Stomach (tissue), 9 donors: ENCODE data around the gene IL10RA. TPM values are rescaled to one million over a fixed set of nuclear protein-coding genes. Genes with fewer than 3 reads are reported as not detected.
A peak's percentile ranks its signal among the peaks of the same experiment; 100 is the strongest.

ENCODE experiments used
- DNase-seq, 2 donors: peaks; one replicate each; pipeline versions ENCODE4 v3.0.0 to v3.0.0-alpha.2; 2013 to 2019
- H3K27ac ChIP-seq, 5 donors: fragments of 200-600 bp in 4 of 5; sonication (generic) in 4 of 5; one replicate each; pipeline ENCODE4 v1.5.1; 2013 to 2019; ENCODE audit warnings: mild to moderate bottlenecking in 1 of 5, moderate library complexity in 1 of 5
- H3K27me3 ChIP-seq, 3 donors: fragments of 200-600 bp; sonication (generic); one replicate each; pipeline ENCODE4 v1.5.1; 2017 to 2019; ENCODE audit warnings: mixed run types in 1 of 3
- H3K36me3 ChIP-seq, 4 donors: fragments of 200-600 bp; sonication (generic); 1 replicate in 3 of 4; 2 replicates in 1 of 4; pipeline ENCODE4 v1.5.1; 2016 to 2019
- H3K4me1 ChIP-seq, 4 donors: fragments of 200-600 bp; sonication (generic); one replicate each; pipeline ENCODE4 v1.5.1; 2016 to 2019
- H3K4me3 ChIP-seq, 4 donors: fragments of 200-600 bp; sonication (generic) in 3 of 4; one replicate each; pipeline ENCODE4 v1.5.1; 2016 to 2019; ENCODE audit warnings: mild to moderate bottlenecking in 1 of 4
- H3K9me3 ChIP-seq, 4 donors: fragments of 200-600 bp; sonication (generic); one replicate each; pipeline ENCODE4 v1.5.1; 2016 to 2019
- CTCF ChIP-seq, 7 experiments: fragments of 450-650 bp in 4 of 7; fragments of 200-600 bp in 3 of 7; sonication (generic) in 3 of 7; IDR thresholded peaks; one replicate each; pipeline ENCODE4 v1.5.1; 2016 to 2019; ENCODE audit warnings: antibody characterized with exemption in 7 of 7, control low read depth in 2 of 7, mild to moderate bottlenecking in 1 of 7
- EP300 ChIP-seq: sonication (generic); formaldehyde crosslinking; IDR thresholded peaks from one replicate; pipeline ENCODE4 v1.6.1; 2017; ENCODE audit warnings: antibody characterized with exemption
- POLR2A ChIP-seq, 4 donors: fragments of 450-650 bp; IDR thresholded peaks; one replicate each; pipeline ENCODE4 v1.6.1; 2016; ENCODE audit warnings: antibody characterized with exemption in 4 of 4, control low read depth in 2 of 4, mild to moderate bottlenecking in 1 of 4, moderate library complexity in 1 of 4
- POLR2AphosphoS5 ChIP-seq, 3 donors: sonication (generic); formaldehyde crosslinking; IDR thresholded peaks; one replicate each; pipeline ENCODE4 v1.6.1; 2016; ENCODE audit warnings: antibody characterized with exemption in 3 of 3
- WGBS, 5 donors: extraction: QIAGEN DNeasy Blood & Tissue Kit in 3 of 5; methylation state at CpG; one replicate each; pipeline versions ENCODE4 v1.1.5 to v1.1.7; 2013 to 2018; 5-methylcytosine and 5-hydroxymethylcytosine counted together
- intact Hi-C: fragments of 100-400 bp; cut with DNase I; formaldehyde crosslinking; loops from one replicate; pipeline ENCODE4 v1.15.1; 2023; ENCODE audit warnings: low total_unique reads
- polyA plus RNA-seq, 3 donors: library from polyadenylated mRNA; stranded (reverse); fragments of 200-250 nt; gene quantifications; one replicate each; pipeline ENCODE4 v1.2.3, GENCODE V29; 2013
- total RNA-seq, 5 donors: library from RNA; depleted of rRNA; stranded (reverse); fragments of >200 nt; gene quantifications; one replicate each; pipeline versions ENCODE4 v1.1.0 to v1.2.3, GENCODE V29; 2014 to 2016
- donor health status: healthy with polysubstance abuse.
- donor health status: Bipolar disorder and iron deficiency.
- donor health status: healthy.

Gene IL10RA
- total and polyA plus RNA-seq, 8 donors: 2.1 to 190 (median 8.0) TPM

- H3K9me3 ChIP-seq: no peaks in the 10 kb centered on the region
- TF ChIP-seq EP300 (no peak), POLR2A (IDR thresholded peaks at IDR 0.05) (no peak), CTCF (IDR thresholded peaks at IDR 0.05) (no peak), POLR2AphosphoS5 (IDR thresholded peaks at IDR 0.05) (no peak)
- H3K36me3 ChIP-seq: peaks cover 0 to 9% (median 0%) of the 10 kb centered on the region in 4 donors
- intact Hi-C loops: no loop called here
- 62 to 74% (median 70%) methylated on average over 4 of the region's 4 CpGs for WGBS, 5 donors
- no peak for DNase-seq
- peaks cover 0 to 38% (median 12%) of the 10 kb centered on the region in 3 donors for H3K27me3 ChIP-seq
- no peak overlapping the region for H3K27ac ChIP-seq
- no peak overlapping the region for H3K4me3 ChIP-seq
- H3K4me1 ChIP-seq: peaks cover 11 to 26% (median 15%) of the 10 kb centered on the region in 4 donors
Observed at GRCh38 chr11:117984476-117984875, 1.7 kb upstream of the IL10RA start.

- peak overlapping the region; percentile 50 to 62 (median 56) for H3K4me3 ChIP-seq
- TF ChIP-seq POLR2AphosphoS5 (IDR thresholded peaks at IDR 0.05) (peak in 2 of 3 donors; percentile 15 to 21), POLR2A (IDR thresholded peaks at IDR 0.05) (no peak)
- intact Hi-C loops: no loop called here
- H3K4me1 ChIP-seq: peaks cover 11 to 40% (median 15%) of the 10 kb centered on the region in 4 donors
- DNase-seq: peak in 1 of 2 donors; percentile 52
- peaks cover 0 to 14% (median 0%) of the 10 kb centered on the region in 4 donors for H3K36me3 ChIP-seq
- WGBS, 5 donors: 66 to 71% (median 67%) methylated on average over 15 of the region's 15 CpGs
- peaks cover 0 to 32% (median 12%) of the 10 kb centered on the region in 3 donors for H3K27me3 ChIP-seq
- H3K9me3 ChIP-seq: no peaks in the 10 kb centered on the region
- peak overlapping the region; percentile 79 to 90 (median 81) for H3K27ac ChIP-seq
Observed at GRCh38 chr11:117986981-117987574, 884 bp downstream of the IL10RA start.

GRCh38 chr11:117989351-117990102 lies 3.3 kb downstream of the IL10RA start:
- no peak for TF ChIP-seq POLR2AphosphoS5 (IDR thresholded peaks at IDR 0.05)
- no peak for TF ChIP-seq EP300
- no peak for TF ChIP-seq POLR2A (IDR thresholded peaks at IDR 0.05)
- no peak for TF ChIP-seq CTCF (IDR thresholded peaks at IDR 0.05)
- WGBS, 5 donors: 85 to 92% (median 89%) methylated on average over 12 to 13 of the region's 13 CpGs
- H3K4me1 ChIP-seq: peaks cover 11 to 54% (median 15%) of the 10 kb centered on the region in 4 donors
- peak overlapping the region in 3 of 4 donors; percentile 55 to 62 (median 56) for H3K4me3 ChIP-seq
- no peaks in the 10 kb centered on the region for H3K9me3 ChIP-seq
- H3K27ac ChIP-seq: peak overlapping the region in 4 of 5 donors; percentile 10 to 90 (median 55)
- intact Hi-C loops: no loop called here
- DNase-seq: no peak
- H3K27me3 ChIP-seq: peaks cover 0 to 32% (median 12%) of the 10 kb centered on the region in 3 donors
- H3K36me3 ChIP-seq: peaks cover 0 to 29% (median 4%) of the 10 kb centered on the region in 4 donors

- H3K27me3 ChIP-seq: peaks cover 0 to 21% (median 5%) of the 10 kb centered on the region in 3 donors
- H3K9me3 ChIP-seq: no peaks in the 10 kb centered on the region
- peak overlapping the region in 1 of 4 donors; percentile 55 for H3K4me3 ChIP-seq
- no peak overlapping the region for H3K27ac ChIP-seq
- H3K4me1 ChIP-seq: peaks cover 0 to 40% (median under 1%) of the 10 kb centered on the region in 4 donors
- H3K36me3 ChIP-seq: peaks cover 0 to 48% (median 18%) of the 10 kb centered on the region in 4 donors
- DNase-seq: no peak
- no peak for TF ChIP-seq CTCF (IDR thresholded peaks at IDR 0.05)
- no peak for TF ChIP-seq EP300
- TF ChIP-seq POLR2A (IDR thresholded peaks at IDR 0.05): no peak
- no peak for TF ChIP-seq POLR2AphosphoS5 (IDR thresholded peaks at IDR 0.05)
- WGBS, 5 donors: 80 to 91% (median 83%) methylated on average over 4 of the region's 4 CpGs
- intact Hi-C loops: no loop called here
Observed at GRCh38 chr11:117992136-117992535, 5.9 kb downstream of the IL10RA start.
